ENCODE measurements around the gene ZNF462.

GRCh38 chr9:107034831-107035230, 171.9 kb downstream of the ZNF462 start:
- no peak for TF ChIP-seq POLR2A (IDR thresholded peaks at IDR 0.05; ENCODE audit: low read depth, low read length)
- TF ChIP-seq CTCF (conservative IDR thresholded peaks at IDR 0.05; ENCODE audit: low read depth, low read length), result no peak
- TF ChIP-seq RFX5 (IDR thresholded peaks at IDR 0.05; ENCODE audit: low read depth, low read length), result no peak
- TF ChIP-seq CEBPB (IDR thresholded peaks at IDR 0.05; ENCODE audit: low read depth, low read length), result no peak
- no peak for TF ChIP-seq NFE2L2 (IDR thresholded peaks at IDR 0.05; ENCODE audit: low read depth, low read length)
- TF ChIP-seq MAFK (IDR thresholded peaks at IDR 0.05; ENCODE audit: low read depth, low read length), result no peak
- no peak for TF ChIP-seq USF2 (IDR thresholded peaks at IDR 0.05; ENCODE audit: low read depth, low read length)
